HG02588 (cell line): ENCODE data around the gene CIAPIN1.

Experiments
- ATAC-seq: cut with Tn5 transposase; IDR thresholded peaks from one replicate; pipeline ENCODE4 v1.9.1; 2021; ENCODE audit warnings: mild to moderate bottlenecking, moderate library complexity; ENCODE audit not compliant: unreplicated experiment

The CIAPIN1 gene

DNA sequence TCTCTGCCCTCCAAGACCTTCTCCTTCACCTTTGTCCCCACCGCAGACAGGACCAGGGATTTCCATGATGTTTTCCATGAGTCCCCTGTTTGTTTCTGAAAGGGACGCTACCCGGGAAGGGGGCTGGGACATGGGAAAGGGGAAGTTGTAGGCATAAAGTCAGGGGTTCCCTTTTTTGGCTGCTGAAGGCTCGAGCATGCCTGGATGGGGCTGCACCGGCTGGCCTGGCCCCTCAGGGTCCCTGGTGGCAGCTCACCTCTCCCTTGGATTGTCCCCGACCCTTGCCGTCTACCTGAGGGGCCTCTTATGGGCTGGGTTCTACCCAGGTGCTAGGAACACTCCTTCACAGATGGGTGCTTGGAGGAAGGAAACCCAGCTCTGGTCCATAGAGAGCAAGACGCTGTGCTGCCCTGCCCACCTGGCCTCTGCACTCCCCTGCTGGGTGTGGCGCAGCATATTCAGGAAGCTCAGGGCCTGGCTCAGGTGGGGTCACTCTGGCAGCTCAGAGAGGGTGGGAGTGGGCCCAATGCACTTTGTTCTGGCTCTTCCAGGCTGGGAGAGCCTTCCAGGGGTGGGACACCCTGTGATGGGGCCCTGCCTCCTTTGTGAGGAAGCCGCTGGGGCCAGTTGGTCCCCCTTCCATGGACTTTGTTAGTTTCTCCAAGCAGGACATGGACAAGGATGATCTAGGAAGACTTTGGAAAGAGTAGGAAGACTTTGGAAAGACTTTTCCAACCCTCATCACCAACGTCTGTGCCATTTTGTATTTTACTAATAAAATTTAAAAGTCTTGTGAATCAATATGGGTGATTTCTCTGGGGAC is 62.7 kb downstream of the CIAPIN1 start:
- no peak for ATAC-seq

DNA sequence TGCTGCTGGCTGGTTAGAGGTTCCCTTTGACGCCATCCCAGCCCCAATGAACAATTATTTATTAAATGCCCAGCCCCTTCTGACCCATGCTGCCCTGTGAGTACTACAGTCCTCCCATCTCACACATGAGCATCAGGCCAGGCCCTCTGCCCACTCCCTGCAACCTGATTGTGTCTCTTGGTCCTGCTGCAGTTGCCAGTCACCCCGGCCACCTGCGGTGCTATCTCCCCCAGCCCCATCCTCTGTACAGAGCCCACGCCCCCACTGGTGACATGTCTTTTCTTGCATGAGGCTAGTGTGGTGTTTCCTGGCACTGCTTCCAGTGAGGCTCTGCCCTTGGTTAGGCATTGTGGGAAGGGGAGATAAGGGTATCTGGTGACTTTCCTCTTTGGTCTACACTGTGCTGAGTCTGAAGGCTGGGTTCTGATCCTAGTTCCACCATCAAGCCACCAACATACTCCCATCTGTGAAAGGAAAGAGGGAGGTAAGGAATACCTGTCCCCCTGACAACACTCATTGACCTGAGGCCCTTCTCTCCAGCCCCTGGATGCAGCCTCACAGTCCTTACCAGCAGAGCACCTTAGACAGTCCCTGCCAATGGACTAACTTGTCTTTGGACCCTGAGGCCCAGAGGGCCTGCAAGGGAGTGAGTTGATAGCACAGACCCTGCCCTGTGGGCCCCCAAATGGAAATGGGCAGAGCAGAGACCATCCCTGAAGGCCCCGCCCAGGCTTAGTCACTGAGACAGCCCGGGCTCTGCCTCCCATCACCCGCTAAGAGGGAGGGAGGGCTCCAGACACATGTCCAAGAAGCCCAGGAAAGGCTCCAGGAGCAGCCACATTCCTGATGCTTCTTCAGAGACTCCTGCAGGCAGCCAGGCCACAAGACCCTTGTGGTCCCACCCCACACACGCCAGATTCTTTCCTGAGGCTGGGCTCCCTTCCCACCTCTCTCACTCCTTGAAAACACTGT is 63.6 kb downstream of the CIAPIN1 start:
- no peak for ATAC-seq

GRCh38 chr16:57382535-57383275 is 64.5 kb downstream of the CIAPIN1 start:
- no peak for ATAC-seq

DNA sequence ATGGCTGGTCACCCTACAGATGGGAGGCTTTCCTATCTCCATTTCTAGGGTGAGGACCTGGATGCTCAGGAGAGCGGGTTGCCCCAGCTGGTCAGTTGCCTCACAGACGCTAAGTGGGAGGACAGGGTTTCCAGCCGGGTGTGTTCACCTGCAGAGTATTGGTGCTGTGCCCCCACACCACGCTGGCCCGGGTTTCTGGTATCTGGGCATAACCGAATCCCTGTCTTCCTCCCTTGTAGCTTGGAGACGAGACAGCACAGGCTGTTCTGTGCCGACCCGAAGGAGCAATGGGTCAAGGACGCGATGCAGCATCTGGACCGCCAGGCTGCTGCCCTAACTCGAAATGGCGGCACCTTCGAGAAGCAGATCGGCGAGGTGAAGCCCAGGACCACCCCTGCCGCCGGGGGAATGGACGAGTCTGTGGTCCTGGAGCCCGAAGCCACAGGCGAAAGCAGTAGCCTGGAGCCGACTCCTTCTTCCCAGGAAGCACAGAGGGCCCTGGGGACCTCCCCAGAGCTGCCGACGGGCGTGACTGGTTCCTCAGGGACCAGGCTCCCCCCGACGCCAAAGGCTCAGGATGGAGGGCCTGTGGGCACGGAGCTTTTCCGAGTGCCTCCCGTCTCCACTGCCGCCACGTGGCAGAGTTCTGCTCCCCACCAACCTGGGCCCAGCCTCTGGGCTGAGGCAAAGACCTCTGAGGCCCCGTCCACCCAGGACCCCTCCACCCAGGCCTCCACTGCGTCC is 65.2 kb downstream of the CIAPIN1 start:
- ATAC-seq = no peak

- ATAC-seq = no peak
Observed at GRCh38 chr16:57380671-57381462, 66.3 kb downstream of the CIAPIN1 start.

DNA sequence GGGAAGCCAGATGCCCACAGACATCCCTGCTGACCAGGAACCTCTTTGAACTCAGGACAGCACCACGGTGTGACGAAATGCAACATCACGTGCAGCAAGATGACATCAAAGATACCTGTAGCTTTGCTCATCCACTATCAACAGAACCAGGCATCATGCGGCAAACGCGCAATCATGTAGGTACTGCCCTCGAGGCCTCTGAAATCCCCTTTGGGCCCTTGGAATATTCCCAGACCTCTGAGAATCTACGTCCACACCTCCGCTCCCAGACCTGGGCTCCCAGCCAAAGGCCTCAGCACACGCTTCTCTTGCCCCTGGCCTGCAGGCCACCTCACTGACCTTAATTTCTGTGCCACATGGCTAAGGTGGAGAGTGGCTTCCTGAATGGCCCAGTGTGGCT is 67.6 kb downstream of the CIAPIN1 start:
- no peak for ATAC-seq
